GM20000 (cell line): Measurements from ENCODE around the gene CADPS2.

Source experiments
- DNase-seq: peaks from one replicate; pipeline ENCODE4 v3.0.0; 2012; ENCODE audit warnings: low spot score
- TF ChIP-seq, protein P1 (sequence below): IDR thresholded peaks from 2 replicates; pipeline ENCODE4 v1.5.1; 2012; ENCODE audit warnings: mild to moderate bottlenecking, control low read depth; ENCODE audit errors: extremely low read depth, missing control alignments

The CADPS2 gene

GRCh38 chr7:122883049-122883680 lies 3.1 kb downstream of the CADPS2 start:
- no peak for DNase-seq
- TF ChIP-seq, protein P1, sequence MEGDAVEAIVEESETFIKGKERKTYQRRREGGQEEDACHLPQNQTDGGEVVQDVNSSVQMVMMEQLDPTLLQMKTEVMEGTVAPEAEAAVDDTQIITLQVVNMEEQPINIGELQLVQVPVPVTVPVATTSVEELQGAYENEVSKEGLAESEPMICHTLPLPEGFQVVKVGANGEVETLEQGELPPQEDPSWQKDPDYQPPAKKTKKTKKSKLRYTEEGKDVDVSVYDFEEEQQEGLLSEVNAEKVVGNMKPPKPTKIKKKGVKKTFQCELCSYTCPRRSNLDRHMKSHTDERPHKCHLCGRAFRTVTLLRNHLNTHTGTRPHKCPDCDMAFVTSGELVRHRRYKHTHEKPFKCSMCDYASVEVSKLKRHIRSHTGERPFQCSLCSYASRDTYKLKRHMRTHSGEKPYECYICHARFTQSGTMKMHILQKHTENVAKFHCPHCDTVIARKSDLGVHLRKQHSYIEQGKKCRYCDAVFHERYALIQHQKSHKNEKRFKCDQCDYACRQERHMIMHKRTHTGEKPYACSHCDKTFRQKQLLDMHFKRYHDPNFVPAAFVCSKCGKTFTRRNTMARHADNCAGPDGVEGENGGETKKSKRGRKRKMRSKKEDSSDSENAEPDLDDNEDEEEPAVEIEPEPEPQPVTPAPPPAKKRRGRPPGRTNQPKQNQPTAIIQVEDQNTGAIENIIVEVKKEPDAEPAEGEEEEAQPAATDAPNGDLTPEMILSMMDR = no peak

DNA sequence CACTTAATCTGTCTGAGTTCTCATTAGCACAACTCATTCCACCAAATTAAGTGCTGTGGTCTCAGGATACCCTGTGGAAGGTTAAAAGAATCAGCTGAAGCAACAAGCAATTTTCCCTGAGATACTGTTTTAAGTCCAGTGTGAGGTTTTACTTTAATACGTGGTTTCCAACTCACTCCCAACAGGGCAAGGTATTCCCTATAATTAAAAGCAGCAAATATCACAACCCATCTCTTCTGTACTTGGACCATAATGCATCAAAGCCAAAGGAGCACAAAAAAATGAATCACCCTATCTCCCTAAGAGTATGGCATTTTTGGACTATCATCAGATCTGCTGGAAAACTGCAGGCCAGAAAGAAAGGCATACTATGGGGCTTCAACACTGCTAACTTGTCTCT lies 4.9 kb downstream of the CADPS2 start:
- TF ChIP-seq, protein P1 = no peak
- DNase-seq = no peak

- DNase-seq = no peak
- TF ChIP-seq, protein P1 = no peak
Measured at GRCh38 chr7:122869260-122869659, 17.0 kb downstream of the CADPS2 start.

GRCh38 chr7:122867471-122867980 lies 18.7 kb downstream of the CADPS2 start:
- TF ChIP-seq, protein P1 = no peak
- DNase-seq = no peak

DNA sequence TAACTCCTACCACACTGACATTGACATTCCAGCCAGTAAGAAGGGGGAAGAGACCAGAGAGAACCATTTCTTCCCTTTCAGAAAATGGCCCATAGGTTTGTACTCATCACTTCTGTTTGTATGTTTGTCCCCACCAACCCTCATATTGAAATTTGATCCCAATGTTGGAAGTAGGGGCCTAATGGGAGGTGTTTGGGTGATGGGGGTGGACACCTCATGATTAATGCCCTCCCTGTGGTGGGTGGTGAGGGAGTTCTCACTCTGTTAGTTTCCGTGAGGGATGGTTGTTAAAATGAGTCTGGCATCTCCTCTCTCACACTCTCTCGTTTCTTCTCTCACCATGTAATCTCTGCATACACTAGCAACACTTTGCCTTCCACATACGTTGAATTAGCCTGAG lies 21.4 kb downstream of the CADPS2 start:
- TF ChIP-seq, protein P1 = no peak
- DNase-seq = no peak

GRCh38 chr7:122864016-122864415 lies 22.2 kb downstream of the CADPS2 start:
- DNase-seq = no peak
- TF ChIP-seq, protein P1 = no peak

- no peak for DNase-seq
Measured at GRCh38 chr7:122858320-122858719, 27.9 kb downstream of the CADPS2 start.

More at GRCh38 chr7:122858320-122858719, 27.9 kb downstream of the CADPS2 start:
- TF ChIP-seq, protein P1 = no peak
